Trophoblast cell (in vitro differentiated cells and primary cell): Measurements from ENCODE around the gene AZIN2.
"Not testable (repeated sequence)": the region's sequence is repeated elsewhere in the genome, so short reads cannot be mapped to it uniquely, and the experiment has no call there.

Experiments
- DNase-seq, 2 donors: peaks; one replicate each; pipeline ENCODE4 v3.0.0-alpha.2; 2016
- H2AFZ ChIP-seq: 2 replicates; pipeline ENCODE4 v1.6.1; 2013; ENCODE audit warnings: low read length, moderate library complexity, mild to moderate bottlenecking; ENCODE audit not compliant: insufficient read depth, poor library complexity
- H2AK5ac ChIP-seq: 2 replicates; pipeline ENCODE4 v1.6.1; 2013; ENCODE audit warnings: mild to moderate bottlenecking, low read length
- H2BK120ac ChIP-seq: 2 replicates; pipeline ENCODE4 v1.6.1; 2013; ENCODE audit warnings: low read length, mild to moderate bottlenecking, moderate library complexity; ENCODE audit not compliant: insufficient read depth, poor library complexity
- H2BK12ac ChIP-seq: 2 replicates; pipeline ENCODE4 v1.6.1; 2013; ENCODE audit warnings: mild to moderate bottlenecking, low read length, moderate library complexity
- H2BK5ac ChIP-seq: 2 replicates; pipeline ENCODE4 v1.6.1; 2013; ENCODE audit warnings: low read length, low read depth, moderate library complexity, mild to moderate bottlenecking; ENCODE audit not compliant: poor library complexity
- H3K14ac ChIP-seq: 2 replicates; pipeline ENCODE4 v1.6.1; 2013; ENCODE audit warnings: mild to moderate bottlenecking, low read length
- H3K18ac ChIP-seq: 2 replicates; pipeline ENCODE4 v1.6.1; 2013; ENCODE audit warnings: mild to moderate bottlenecking, low read length
- H3K23ac ChIP-seq: 2 replicates; pipeline ENCODE4 v1.6.1; 2013; ENCODE audit warnings: low read length
- H3K27ac ChIP-seq: 2 replicates; pipeline ENCODE4 v1.5.1; 2013; ENCODE audit warnings: low read depth, mild to moderate bottlenecking, inconsistent platforms, low read length, moderate library complexity
- H3K27me3 ChIP-seq: 2 replicates; pipeline ENCODE4 v1.6.1; 2013; ENCODE audit warnings: inconsistent platforms, mild to moderate bottlenecking, low read length, moderate library complexity; ENCODE audit not compliant: insufficient read depth
- H3K36me3 ChIP-seq, 2 experiments: 1 replicate in 1 of 2; 2 replicates in 1 of 2; pipeline ENCODE4 v1.6.1; 2013; ENCODE audit warnings: low read length in 2 of 2, mild to moderate bottlenecking in 2 of 2, moderate library complexity in 1 of 2; ENCODE audit not compliant: insufficient read depth in 2 of 2, control insufficient read depth in 1 of 2
- H3K4ac ChIP-seq: 2 replicates; pipeline ENCODE4 v1.6.1; 2013; ENCODE audit warnings: low read depth, mild to moderate bottlenecking, low read length, moderate library complexity
- H3K4me1 ChIP-seq, 2 experiments: 1 replicate in 1 of 2; 2 replicates in 1 of 2; pipeline ENCODE4 v1.6.1; 2013; ENCODE audit warnings: low read length in 2 of 2, mild to moderate bottlenecking in 2 of 2, moderate library complexity in 1 of 2; ENCODE audit not compliant: insufficient read depth in 2 of 2, control insufficient read depth in 1 of 2
- H3K4me2 ChIP-seq: 2 replicates; pipeline ENCODE4 v1.6.1; 2013; ENCODE audit warnings: inconsistent platforms, mild to moderate bottlenecking, low read length, moderate library complexity
- H3K4me3 ChIP-seq: 2 replicates; pipeline ENCODE4 v1.5.1; 2013; ENCODE audit warnings: mild to moderate bottlenecking, low read depth, low read length, inconsistent platforms
- H3K79me1 ChIP-seq: one replicate; pipeline ENCODE4 v1.6.1; 2013; ENCODE audit warnings: low read length
- H3K79me2 ChIP-seq: 2 replicates; pipeline ENCODE4 v1.6.1; 2013; ENCODE audit warnings: low read length, mild to moderate bottlenecking; ENCODE audit not compliant: control insufficient read depth, insufficient read depth, poor library complexity
- H3K9ac ChIP-seq: 2 replicates; pipeline ENCODE4 v1.6.1; 2013; ENCODE audit warnings: mild to moderate bottlenecking, low read length
- H3K9me3 ChIP-seq: 2 replicates; pipeline ENCODE4 v1.6.1; 2013; ENCODE audit warnings: low read depth, mild to moderate bottlenecking, control low read depth, inconsistent platforms, low read length; ENCODE audit not compliant: insufficient read depth
- H4K12ac ChIP-seq: 2 replicates; pipeline ENCODE4 v1.6.1; 2013; ENCODE audit warnings: low read depth, mild to moderate bottlenecking, low read length, moderate library complexity
- H4K8ac ChIP-seq: 2 replicates; pipeline ENCODE4 v1.6.1; 2013; ENCODE audit warnings: low read depth, mild to moderate bottlenecking, low read length, moderate library complexity
- H4K91ac ChIP-seq: one replicate; pipeline ENCODE4 v1.6.1; 2013; ENCODE audit warnings: low read depth, mild to moderate bottlenecking, low read length, moderate library complexity
- WGBS: extraction: QIAGEN DNeasy Blood & Tissue Kit; methylation state at CpG from one replicate; pipeline ENCODE4 v1.1.7; 2013; ENCODE audit warnings: missing lambda C conversion rate; ENCODE audit not compliant: insufficient read length, insufficient coverage; ENCODE audit errors: extremely low coverage; 5-methylcytosine and 5-hydroxymethylcytosine counted together

Gene AZIN2

GRCh38 chr1:33066477-33066876 lies 14.5 kb upstream of the AZIN2 start:
- not testable (repeated sequence) for H2BK12ac ChIP-seq, H2AK5ac ChIP-seq, H3K4me3 ChIP-seq, H3K79me2 ChIP-seq, H3K27me3 ChIP-seq, H3K27ac ChIP-seq, H4K8ac ChIP-seq, H2BK120ac ChIP-seq, H4K91ac ChIP-seq, DNase-seq, H3K23ac ChIP-seq, H3K4me2 ChIP-seq, H3K9ac ChIP-seq, H4K12ac ChIP-seq, H3K4ac ChIP-seq, H3K36me3 ChIP-seq, H3K18ac ChIP-seq, H3K9me3 ChIP-seq, H2BK5ac ChIP-seq, H3K79me1 ChIP-seq, H2AFZ ChIP-seq, H3K14ac ChIP-seq, H3K4me1 ChIP-seq
- WGBS, result no CpG with 5 or more reads among the region's 3 CpGs

- H2BK5ac ChIP-seq, H3K36me3 ChIP-seq, H3K27me3 ChIP-seq, H3K4me2 ChIP-seq, H3K18ac ChIP-seq, H3K27ac ChIP-seq, H2AFZ ChIP-seq, H3K79me1 ChIP-seq, H4K8ac ChIP-seq, H3K23ac ChIP-seq, H3K4me1 ChIP-seq, DNase-seq, H2AK5ac ChIP-seq, H4K91ac ChIP-seq, H2BK120ac ChIP-seq, H3K9ac ChIP-seq, H3K14ac ChIP-seq, H3K4me3 ChIP-seq, H3K9me3 ChIP-seq, H2BK12ac ChIP-seq, H3K4ac ChIP-seq, H3K79me2 ChIP-seq, H4K12ac ChIP-seq: not testable (repeated sequence)
- WGBS, result no CpG with 5 or more reads among the region's 2 CpGs
These were observed 12.8 kb upstream of the AZIN2 start for GRCh38 chr1:33068108-33068507.

GRCh38 chr1:33070628-33071027 lies 10.3 kb upstream of the AZIN2 start:
- H3K36me3 ChIP-seq, result no peaks in the 10 kb centered on the region

GRCh38 chr1:33072707-33073106 lies 8.2 kb upstream of the AZIN2 start:
- WGBS, result no CpG with 5 or more reads among the region's 2 CpGs

More at GRCh38 chr1:33070628-33071027, 10.3 kb upstream of the AZIN2 start:
- no peak overlapping the region for H2BK5ac ChIP-seq
- H3K4me3 ChIP-seq, result no peak overlapping the region
- no peaks in the 10 kb centered on the region for H3K4me1 ChIP-seq
- no peaks in the 10 kb centered on the region for H3K79me1 ChIP-seq
- H3K4ac ChIP-seq, result no peak overlapping the region
- no peak overlapping the region for H3K4me2 ChIP-seq
- peaks cover 1% of the 10 kb centered on the region for H3K9me3 ChIP-seq
- H3K9ac ChIP-seq, result no peak overlapping the region
- H3K14ac ChIP-seq, result no peak overlapping the region
- no peak overlapping the region for H4K12ac ChIP-seq
- no peak overlapping the region for H2BK120ac ChIP-seq
- no peak overlapping the region for H3K18ac ChIP-seq
- H2BK12ac ChIP-seq, result no peak overlapping the region
- H4K91ac ChIP-seq, result no peak overlapping the region
- no peak overlapping the region for H3K23ac ChIP-seq
- DNase-seq, result no peak
- no peaks in the 10 kb centered on the region for H3K27me3 ChIP-seq
- H3K27ac ChIP-seq, result no peak overlapping the region
- H2AK5ac ChIP-seq, result no peak overlapping the region
- no peak overlapping the region for H2AFZ ChIP-seq
- no peak overlapping the region for H4K8ac ChIP-seq
- H3K79me2 ChIP-seq, result no peaks in the 10 kb centered on the region
- WGBS, result no CpG with 5 or more reads among the region's 1 CpG

More at GRCh38 chr1:33072707-33073106, 8.2 kb upstream of the AZIN2 start:
- Histone ChIP-seq H3K79me1 (no peaks in the 10 kb centered on the region), H2BK5ac (no peak overlapping the region), H3K36me3 (no peaks in the 10 kb centered on the region), H3K4ac (no peak overlapping the region), H3K79me2 (no peaks in the 10 kb centered on the region), H4K12ac (no peak overlapping the region), H3K4me1 (no peaks in the 10 kb centered on the region), H2AFZ (no peak overlapping the region), H2BK120ac (no peak overlapping the region), H4K8ac (no peak overlapping the region), H4K91ac (no peak overlapping the region), H3K9me3 (no peaks in the 10 kb centered on the region), H3K23ac (no peak overlapping the region), H3K27me3 (no peaks in the 10 kb centered on the region), H2AK5ac (no peak overlapping the region), H3K9ac (no peak overlapping the region), H3K27ac (no peak overlapping the region), H3K4me2 (no peak overlapping the region), H3K14ac (no peak overlapping the region), H3K18ac (no peak overlapping the region), H2BK12ac (no peak overlapping the region), H3K4me3 (no peak overlapping the region)
- no peak for DNase-seq
